ENCODE measurements around the gene RPTOR. TPM values are rescaled to one million over a fixed set of nuclear protein-coding genes. Genes with fewer than 3 reads are reported as not detected.

The RPTOR gene
- total RNA-seq: 36.6 and 40.4 TPM in 2 replicates

DNA sequence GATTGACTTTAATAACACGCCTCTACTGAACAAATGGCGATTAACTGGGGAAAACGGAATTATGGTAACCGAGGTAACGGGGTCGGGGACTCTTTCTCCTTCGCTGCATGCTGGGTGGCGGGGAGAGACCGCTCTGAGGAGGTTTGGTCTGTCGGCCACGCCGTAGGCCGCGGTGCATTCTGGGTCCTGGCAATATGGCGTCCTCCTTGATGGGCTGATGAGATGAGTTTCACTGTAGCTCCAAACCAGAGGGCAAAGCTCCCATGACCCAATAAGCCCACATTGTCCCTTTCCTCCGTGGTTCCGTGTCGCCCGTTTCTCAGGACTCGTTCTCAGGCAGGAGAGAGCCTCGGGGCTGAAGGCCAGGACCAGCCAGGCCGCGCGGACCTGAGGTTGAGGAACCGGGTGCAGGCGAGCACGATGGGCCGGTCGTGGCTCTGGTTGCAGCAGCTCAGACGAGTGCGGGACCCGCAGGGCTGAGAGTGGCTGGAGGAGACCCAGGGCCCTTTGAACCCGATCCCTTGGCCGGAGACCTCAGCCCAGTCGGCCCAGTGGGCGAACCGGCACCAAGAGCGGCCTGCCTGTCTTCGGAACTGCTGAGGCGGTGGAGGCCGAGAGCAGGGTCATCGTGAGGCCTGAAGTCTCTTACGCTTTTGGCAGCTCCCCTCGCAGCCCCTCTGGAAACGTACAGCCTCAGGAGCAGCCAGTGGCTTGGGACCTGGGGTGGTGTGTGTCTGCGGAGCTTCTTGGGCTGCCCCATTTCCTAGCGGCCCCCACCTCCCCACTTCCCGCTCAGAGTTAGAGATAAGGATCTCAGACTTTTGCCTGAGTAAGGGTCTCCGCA lies at the start of gene RPTOR:
TSS of gene RPTOR (plus strand) at position 184 of the 844 bp plus-strand sequence. CDS start 792 bp downstream, outside the sequence.

GRCh38 chr17:80991645-80992076 lies 447.0 kb downstream of the RPTOR start, which contains the start of gene CHMP6:
Gene CHMP6 (plus strand): TSS chr17:80991841. CDS start chr17:80991919, 78 bp downstream.

Small RNA genes lying within 50 kb of the gene (small RNA-seq; reads per million reads assigned to genes)
- gene AC120024.2 (not detected), gene AC120024.3 (not detected)

Other genes starting within 250 kb of the RPTOR start
- 21.6 and 27.7 TPM in 2 replicates for gene ENDOV, start 129.7 kb upstream of the RPTOR start, total RNA-seq
- 1.1 and 3.4 TPM in 2 replicates for gene NPTX1, start 68.2 kb upstream of the RPTOR start, total RNA-seq